Activated CD8-positive, alpha-beta memory T cell treated with anti-CD3 and anti-CD28 coated beads, Interleukin-2, amount 50 U/mL, for 24 hours (primary cell): ENCODE measurements around the gene KDM3A.

Experiments
- DNase-seq: peaks from one replicate; pipeline ENCODE4 v3.0.0-alpha.2; 2020; ENCODE audit errors: extremely low read depth

Gene KDM3A

DNA sequence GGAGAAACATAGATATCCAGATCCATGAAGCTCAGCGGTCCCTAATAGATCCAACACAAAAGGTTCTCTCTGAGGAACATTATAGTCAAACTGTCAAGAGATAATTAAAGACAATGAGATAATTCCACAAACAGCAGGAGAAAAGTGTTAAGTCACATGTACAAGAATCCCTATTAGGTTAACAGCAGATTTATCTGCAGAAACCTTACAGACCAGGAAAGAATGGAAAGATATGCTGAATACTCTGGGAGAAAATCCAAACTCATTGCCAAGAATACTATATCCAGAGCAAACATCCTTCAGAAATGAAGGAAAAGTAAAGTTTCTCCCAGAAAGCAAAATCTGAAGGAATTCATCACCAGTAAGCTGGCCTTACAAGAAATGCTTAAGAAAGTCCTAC lies 10.8 kb upstream of the KDM3A start:
- no peak for DNase-seq

DNA sequence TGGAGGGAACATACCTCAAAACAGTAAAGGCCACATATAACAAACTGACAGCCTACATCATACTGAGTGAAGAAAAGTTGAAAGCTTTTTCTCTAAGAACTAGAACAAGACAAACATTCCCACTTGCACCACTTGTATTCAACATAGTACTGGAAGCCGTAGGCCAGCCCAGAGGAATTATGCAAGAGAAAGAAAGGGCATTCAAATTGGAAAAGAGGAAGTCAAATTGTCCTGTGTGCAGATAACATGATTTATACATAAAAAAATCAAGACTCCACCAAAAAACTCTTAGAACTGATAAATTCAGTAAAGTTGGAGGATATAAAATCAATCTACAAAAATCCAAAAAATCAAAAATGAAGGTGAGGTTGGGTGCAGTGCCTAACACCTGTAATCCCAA lies 8.0 kb upstream of the KDM3A start:
- no peak for DNase-seq

DNA sequence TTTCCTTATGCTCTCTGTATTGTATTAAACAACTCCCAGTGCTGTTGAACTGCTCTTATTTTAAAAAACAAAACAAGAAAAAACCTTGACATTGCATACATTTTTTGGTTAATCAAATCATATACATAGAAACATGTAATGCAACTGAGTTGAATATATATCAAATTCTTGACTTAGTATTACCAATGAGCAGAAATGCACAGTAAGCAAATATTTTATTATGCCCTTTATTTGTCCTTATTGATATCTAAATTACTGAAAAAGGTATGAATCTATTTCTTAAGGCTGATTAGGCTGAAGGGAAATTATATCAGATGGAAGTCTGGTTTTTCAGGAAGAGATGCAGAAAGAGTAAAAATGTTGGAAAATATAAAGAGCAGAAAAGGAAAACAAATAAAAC lies 6.9 kb upstream of the KDM3A start:
- no peak for DNase-seq

DNA sequence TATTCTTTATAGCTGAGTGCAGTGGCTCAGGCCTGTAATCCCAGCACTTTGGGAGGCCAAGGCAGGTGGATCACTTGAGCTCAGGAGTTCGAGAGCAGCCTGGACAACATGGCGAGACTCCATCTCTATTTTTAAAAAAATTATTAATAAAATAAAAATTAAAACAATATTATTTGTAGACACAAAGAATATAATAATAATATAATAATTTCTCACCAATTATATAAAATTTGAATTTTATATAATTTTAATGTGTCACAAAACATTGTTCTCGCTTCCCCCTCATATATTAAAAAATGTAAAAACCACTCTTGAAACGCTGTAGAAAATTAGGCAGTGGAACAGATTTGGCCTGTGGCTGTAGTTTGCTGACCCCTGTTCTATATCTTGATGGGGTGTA lies 5.6 kb upstream of the KDM3A start:
- DNase-seq = no peak

DNA sequence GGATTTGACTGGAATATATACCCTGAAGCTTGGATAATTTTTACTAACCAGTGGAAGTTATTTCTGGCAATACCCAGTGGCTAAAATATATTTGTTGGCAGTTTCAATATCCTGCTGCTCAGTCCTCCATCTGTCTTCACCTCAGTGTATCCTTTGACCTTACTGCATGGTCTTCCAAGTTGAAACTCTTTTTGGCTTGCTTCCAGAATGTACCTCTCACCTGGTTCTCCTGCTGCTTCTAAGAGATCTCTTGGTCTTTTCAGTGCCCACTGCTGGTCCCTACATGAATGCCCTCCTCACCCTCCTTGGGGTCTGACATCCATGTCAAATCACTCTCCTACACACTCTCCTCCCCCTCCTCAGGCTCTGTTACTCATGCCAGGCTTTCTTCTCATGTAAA lies 4.8 kb upstream of the KDM3A start:
- no peak for DNase-seq

DNA sequence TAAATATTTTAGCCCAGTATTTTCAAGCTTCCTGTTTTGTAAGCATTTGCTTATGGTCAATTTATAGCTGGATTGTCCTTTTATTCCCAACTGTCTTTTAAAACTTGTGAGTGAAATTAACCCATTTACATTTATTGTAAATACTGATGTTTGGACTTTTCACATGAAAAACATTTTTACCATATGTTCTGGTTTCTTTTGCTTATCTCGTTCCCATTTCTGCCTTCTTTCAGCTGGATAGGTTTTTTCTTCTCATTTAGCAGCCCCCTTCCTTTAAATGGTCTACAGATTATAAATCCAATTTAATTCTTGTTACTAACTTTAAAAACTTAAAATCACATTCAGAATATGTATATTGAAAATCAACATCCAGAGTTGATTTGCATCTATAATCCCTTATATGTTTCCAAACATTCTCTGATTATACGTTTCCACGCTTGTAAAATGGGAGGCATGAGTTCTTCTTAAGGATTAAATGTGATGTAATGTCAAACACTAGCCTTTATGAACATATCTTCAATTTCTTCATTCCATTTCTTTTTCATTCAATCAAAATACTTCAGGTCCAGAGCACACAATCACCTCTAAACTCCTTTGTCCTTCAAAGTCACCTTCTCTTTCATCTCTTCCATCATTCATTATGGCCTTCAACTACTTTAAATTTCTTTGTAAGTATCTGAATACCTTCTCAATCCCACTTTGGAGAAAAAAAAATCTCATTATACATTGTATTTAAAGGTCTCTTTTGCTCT lies 1.1 kb upstream of the KDM3A start:
- no peak for DNase-seq

DNA sequence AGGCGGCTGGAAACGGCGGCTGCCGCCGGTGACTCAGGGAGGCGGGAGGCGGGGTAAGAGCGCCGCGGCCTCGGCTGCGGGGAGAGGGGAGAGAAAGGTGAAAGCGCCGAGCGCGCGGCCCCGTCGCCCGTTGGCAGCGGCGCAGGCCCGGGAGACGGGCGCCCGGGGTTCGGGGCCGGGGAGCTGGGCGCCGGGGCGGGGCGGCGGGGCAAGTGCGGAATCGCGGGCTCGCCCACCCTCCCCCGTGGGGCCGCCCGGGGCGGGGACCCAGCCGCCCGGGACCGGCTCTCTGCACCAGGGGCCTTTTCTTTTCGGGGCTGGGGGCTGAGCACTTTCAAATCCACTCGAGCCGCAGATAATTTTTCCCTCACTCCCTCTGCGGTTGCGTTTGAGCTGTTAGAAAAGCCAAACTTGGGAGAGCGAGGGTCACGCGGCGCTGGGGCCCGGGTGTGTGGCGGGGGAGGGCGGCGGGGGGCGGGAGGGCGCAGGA lies 266 bp downstream of the KDM3A start:
- no peak for DNase-seq

DNA sequence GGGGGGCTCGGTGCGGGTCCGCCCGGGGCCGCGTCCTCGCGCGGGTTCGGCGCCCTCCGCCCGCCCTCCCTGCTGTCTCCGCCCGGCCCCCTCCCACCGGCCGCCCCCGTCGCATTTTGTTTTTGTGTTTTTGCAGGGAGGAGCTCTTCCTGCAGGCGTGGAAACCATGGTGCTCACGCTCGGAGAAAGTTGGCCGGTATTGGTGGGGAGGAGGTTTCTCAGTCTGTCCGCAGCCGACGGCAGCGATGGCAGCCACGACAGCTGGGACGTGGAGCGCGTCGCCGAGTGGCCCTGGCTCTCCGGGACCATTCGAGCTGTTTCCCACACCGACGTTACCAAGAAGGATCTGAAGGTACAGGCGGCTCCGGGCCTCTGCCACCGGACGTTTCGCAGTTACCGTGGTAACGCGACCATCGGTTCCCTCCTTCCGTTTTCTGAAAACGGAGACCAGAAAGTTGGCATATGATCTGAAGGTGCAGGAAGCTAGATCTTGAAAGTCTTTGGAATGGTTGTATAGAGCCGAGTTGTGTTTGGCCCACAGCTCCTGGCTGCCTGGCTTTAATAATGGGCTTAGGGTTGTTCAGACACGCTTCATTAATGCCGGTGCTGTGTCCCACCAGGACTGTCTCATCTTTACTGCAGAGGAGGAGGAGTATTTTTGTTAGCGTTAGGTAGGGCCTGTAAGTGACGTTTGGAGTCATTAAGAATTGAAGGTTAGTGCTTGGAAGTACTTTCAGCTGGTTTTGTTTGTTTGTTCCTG lies 891 bp downstream of the KDM3A start:
- peak; percentile 23 for DNase-seq

DNA sequence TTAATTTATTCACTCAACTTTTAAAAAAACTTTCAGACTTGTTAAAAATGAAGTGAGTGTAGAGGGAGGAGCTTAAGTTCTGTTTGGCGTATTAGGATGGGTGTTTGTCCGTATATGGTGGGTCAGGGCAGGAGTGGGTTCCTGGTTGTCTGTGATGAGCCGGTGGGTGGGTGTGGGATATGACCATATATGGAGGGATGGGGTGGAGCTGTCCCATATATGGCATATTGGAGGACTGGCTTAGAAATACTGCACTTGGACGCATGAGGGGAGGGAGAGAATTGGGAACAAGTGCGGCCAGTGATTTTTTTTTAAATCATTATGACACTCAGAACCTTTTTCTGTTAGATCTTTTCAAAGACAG lies 1.5 kb downstream of the KDM3A start:
- peak; percentile 64 for DNase-seq

DNA sequence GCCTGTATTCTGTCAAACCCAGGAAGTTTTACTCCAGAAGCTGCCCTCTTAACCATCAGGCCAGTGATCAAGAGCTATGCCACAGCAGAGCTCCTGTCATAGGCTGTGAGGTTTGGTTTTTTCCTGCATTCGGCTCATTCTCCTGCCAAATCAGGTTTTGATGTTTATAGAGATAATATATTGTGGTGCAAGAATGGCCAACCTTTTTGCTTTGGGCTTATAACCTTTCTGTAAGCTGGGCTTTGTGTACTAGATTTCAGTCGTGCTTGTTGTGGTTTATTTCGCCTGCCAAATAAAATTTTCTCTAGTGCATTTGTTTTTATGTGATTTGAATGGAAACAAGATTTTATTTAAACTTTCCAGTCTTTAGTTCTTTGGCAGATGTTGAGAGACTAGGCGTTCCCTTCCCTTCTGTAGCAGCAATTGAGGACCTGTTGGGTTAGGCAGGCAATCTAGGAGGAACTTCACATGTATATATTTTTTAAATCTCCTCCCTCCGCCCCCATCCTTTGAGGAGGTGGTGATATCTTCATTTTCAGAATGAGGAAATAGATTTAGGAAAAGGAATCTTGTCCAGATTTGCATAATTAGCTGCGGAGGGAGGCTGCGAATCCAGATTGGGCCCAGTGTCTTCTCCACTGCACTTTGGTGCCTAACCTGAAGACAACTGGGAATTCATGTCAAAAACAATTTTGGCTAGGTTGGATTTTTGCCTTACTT lies 2.6 kb downstream of the KDM3A start:
- no peak for DNase-seq

DNA sequence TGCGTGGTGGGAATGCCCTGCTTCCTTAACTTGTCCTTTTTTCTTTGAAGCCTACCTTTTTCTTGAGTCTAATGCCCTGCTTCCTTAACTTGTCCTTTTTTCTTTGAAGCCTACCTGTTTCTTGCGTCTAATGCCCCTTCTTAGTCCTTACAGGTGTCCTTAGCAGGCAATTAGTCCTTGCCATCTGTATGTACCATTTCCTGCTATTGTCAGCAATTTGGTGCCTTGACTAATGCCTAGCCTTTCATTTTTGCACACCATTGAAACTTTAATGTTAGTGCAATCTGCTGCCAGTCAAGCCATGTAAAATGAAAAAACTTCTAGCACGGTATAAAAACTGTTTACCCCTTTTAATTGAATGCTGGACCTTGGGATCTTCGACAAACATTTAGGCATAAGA lies 4.3 kb downstream of the KDM3A start:
- DNase-seq = no peak

DNA sequence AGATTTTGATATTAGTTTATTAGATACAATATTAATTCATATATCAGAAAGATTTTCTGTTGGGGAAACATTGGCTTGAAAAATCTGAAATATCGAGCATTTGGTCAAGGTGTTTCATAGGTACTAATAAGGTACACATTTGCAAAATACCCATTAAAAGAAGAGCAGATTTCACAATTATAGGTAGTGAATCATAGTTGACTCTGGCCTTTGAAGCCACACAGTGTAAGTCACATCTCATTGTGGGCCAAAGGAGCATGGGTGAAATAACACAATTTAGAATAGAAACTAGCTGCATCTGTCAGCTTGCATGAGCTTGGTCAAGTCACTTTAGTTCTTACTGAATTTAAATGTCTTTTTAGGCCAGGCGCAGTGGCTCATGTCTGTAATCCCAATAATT lies 4.9 kb downstream of the KDM3A start:
- no peak for DNase-seq

DNA sequence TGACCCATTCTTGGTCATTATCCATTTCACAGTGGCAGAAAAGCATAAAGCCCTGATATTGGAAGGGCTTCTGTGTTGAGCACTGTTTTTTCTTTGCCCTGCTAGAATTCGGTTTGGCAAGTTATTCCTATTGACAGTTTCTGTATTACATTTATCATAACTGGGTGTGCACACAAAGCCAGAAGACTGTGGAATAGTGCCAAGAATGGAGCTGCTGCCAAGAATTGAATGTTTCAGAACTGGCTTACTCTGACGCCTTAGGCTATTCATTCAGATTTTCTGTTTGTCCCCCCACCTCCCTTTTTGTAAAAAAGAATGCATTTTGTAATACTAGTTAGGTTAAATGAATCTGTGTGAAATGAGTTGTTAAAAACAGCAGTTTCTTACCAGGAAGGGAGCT lies 12.7 kb downstream of the KDM3A start:
- no peak for DNase-seq

DNA sequence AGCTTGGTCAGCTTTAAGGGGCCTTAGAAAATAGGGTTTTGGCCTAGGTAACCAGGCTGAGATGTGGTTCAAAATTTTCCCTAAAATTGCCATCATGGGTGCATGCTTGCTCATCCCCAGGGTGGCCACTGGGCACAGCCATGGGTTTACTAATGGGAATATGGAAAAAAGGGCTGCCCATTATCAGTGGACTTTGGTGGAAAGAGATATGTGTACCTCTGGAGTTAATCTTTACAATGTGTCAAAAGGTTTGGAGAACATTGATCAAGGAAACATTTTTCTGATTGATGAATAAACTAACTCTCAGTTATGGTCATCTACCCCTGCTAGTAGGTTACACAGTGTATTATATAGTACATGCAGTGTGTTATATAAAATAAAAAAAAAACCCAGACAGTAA lies 13.1 kb downstream of the KDM3A start:
- no peak for DNase-seq

DNA sequence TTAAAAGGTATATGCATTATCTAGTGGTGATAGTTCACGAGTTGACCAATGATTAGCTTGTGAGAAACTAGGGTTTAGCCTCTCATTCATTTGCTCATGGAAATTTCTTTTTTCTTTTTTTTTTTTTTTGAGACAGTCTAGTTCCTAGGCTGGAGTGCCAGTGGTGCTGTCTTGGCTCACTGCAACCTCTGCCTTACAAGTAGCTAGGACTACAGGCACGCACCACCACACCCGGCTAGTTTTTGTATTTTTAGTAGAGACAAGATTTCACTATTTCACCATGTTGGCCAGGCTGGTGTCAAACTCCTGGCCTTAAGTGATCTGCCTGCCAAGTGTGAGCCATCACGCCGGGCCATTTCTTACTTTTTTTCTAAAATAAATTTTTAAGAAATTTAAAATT lies 14.0 kb downstream of the KDM3A start:
- DNase-seq = no peak

DNA sequence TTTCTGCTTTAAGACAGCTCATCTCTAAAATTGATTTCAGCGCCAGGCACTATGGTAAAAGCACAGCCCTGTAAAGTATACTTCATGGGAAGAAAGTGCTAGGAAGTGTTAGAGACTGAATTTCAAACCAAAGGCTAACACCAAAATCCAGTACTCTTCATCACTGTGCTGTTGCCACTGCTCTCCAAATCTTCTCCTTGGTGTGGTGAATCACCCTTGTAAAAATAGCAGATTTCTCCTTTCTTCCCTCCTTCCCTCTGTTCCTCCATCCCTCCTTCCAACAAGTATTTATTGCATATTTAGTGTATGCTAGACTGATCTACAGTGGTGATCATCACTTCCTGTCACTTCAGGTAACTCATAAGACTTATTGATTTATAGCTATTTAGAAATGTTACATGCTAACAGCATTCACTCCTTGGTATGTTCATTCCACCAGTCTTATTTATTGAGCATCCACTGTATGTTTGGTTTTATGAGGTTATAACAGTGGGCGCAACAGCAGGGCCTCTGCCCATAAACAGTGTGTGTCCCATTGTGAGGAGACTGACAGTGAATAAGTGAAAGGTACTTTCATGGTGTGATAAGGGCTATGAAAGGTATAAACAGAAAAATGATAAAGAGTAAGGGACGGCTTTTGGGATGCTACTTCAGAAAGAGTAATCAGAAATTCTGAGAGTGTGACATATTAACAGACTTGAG lies 20.0 kb downstream of the KDM3A start:
- no peak for DNase-seq

DNA sequence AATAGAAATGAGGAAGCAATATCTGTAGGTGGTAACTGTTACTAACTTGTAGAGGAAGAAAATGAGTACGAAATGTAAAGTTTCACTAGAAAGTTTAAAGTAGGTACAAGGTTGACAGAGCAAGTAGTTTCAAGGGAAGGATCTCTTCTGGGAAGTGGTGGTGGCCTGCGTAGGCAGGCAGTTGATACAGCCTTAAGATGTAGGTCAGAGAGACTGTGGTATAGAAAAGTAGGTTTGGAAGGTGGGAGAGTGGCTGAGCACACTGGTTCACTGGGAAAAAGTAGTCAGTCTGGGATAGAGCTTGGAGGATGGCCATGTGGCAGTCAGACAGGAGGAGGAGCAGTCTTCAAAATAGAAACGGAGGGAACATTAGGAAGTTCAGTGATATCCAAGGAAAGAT lies 23.5 kb downstream of the KDM3A start:
- no peak for DNase-seq

DNA sequence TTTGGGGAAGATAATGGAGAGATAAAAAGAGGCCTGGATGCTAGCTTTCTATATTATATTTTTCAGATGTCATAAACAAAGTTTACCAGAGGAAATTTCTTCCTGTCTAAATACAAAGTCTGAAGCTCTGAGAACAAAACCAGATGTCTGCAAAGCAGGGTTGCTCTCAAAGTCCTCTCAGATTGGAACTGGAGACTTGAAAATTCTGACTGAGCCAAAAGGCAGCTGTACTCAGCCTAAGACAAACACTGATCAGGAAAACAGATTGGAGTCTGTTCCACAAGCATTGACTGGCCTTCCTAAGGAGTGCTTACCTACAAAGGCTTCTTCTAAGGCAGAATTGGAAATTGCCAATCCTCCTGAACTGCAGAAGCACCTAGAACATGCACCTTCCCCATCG lies 25.1 kb downstream of the KDM3A start:
- DNase-seq = no peak

DNA sequence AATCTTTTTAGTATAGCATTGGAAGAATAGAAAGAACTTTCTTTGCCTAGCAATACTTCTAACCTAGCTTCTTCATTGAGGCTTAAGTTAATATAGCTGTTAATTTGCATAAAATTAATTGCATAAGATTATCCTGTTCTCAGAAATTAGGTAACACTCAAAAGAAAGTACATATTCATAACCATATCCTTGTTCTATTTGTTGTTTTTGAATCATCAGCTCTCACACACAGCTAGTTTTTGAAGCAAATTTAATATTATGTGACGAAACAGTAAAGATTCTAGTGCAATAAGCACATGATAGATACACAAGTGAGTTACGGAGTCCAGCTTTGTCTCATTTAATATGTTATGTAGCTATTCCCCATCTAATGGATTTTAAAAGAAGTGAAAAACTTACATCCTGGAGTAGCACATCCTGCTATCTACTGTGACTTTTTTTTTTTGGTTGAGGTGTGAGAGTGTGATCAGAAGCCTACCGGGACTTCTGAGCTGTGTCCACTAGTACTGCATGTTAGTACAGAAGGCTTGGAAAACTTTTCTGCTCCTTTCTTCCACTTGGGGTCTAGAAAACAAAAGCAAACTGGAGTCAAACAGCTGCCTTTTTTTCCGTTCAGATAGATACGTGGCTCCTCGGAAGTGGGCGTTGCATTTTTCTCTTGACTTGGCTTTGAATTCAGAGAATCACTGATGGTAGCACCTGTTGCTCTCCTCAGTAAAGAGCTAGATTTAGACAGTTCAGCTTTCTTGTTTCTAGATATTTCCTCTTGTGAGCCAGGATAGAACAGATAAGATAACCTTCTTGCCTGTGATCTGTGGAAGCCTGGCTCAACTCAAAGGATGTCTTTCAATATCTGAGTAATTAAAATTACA lies 27.2 kb downstream of the KDM3A start:
- no peak for DNase-seq

DNA sequence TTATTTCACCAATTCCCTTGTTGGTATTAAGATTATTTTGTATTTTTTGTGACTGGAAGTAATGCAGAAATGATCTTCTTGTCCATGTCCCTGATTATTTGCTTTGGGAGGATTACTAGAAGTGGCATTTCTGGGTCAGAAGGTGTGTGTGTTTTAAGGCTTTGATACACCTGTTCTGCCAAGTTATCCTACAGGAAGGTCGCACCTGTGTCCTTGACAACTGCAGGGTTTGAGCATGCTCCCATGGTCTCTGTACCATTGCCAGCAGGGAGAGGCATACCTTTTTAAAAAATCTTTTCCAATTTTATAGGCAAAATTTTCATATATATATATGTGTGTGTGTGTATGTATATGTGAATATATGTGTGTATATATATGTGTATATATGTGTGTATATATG lies 29.7 kb downstream of the KDM3A start:
- no peak for DNase-seq

DNA sequence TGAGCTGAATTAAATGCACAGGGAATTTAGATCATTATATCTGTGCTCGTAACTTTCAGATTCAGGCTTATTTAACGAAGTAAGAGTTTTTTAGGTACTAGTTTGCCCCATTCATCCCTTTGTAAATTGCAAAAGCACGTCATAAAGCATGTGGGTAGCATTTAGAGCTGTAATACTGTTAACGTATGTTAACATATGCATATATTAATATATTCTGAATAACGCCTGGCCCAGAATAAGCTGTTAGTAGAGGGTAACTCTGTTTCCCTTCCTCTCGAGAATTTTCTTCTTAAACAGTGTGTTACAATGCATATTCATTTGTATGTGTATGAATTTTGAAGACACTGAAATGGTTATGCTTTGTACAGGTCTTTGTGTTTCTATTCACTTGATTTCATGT lies 30.5 kb downstream of the KDM3A start:
- DNase-seq = no peak
